HG03025 (cell line): Measurements from ENCODE around the gene NUAK2.
"Not testable (repeated sequence)": the region's sequence is repeated elsewhere in the genome, so short reads cannot be mapped to it uniquely, and the experiment has no call there.

Source experiments
- ATAC-seq: cut with Tn5 transposase; IDR thresholded peaks from one replicate; pipeline ENCODE4 v1.9.1; 2021; ENCODE audit warnings: mild to moderate bottlenecking, moderate library complexity; ENCODE audit not compliant: unreplicated experiment, low FRiP score

NUAK2 gene

GRCh38 chr1:205300149-205300548, 21.4 kb downstream of the NUAK2 start:
- ATAC-seq: no peak

GRCh38 chr1:205298191-205298994, 23.2 kb downstream of the NUAK2 start:
- ATAC-seq: no peak

- not testable (repeated sequence) for ATAC-seq
These were observed 23.9 kb downstream of the NUAK2 start for GRCh38 chr1:205297546-205298177.

DNA sequence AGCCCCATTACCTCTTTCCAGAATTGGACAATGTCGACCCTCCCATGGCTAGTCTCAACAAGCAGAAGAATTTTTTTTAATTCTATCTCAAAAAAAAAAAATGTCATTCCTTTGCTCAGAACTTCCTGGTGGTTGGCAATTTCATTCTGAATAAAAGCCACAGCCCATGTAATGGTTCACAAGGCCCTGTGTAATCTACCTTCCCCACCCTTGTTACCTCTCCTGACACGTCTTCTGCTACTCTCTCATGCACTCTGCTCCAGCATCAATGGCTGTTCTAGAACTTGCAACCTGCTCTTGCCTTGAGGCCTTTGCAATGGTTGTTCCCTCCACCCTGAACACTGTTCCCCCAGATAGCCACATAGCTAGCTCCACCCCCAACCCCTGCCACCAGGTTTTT, 25.4 kb downstream of the NUAK2 start:
- no peak for ATAC-seq

- ATAC-seq: no peak
These were observed 26.6 kb downstream of the NUAK2 start for GRCh38 chr1:205294934-205295333.

- ATAC-seq: no peak
These were observed 27.2 kb downstream of the NUAK2 start for GRCh38 chr1:205294175-205294917.

DNA sequence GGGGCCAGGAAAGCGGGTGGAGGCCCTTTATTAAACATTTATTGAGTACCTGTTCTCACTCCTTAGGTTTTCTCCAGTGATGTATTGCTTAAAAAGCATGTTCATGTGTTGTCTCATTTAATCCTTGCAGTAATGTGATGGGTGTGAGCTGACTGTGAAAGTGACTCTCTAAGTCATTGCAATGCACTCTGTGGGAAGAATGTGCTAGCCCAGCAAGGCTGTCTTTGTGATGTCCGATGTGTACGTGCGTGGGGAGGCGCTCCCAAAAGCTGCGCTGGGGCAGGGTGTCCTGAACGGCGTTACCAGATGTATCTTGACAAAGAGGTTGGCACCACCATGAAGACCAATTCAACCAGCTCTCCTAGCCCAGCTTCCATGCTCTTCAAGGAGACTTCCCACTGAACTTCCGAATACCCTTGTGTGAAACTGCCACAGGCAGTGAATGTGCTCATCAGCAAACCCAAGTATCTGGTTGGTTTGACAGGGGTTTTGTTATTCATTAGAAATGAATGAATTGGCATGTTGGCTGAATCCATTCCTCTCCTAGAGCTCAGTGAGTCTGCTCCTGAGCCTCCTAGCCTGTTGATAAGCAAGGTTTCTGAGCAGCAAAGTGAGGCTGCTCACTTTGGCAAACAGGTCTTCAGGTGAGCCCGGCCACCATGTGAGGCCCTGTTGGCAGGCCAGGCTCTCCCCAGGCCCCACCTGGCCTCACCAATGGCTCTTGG, 28.0 kb downstream of the NUAK2 start:
- no peak for ATAC-seq

DNA sequence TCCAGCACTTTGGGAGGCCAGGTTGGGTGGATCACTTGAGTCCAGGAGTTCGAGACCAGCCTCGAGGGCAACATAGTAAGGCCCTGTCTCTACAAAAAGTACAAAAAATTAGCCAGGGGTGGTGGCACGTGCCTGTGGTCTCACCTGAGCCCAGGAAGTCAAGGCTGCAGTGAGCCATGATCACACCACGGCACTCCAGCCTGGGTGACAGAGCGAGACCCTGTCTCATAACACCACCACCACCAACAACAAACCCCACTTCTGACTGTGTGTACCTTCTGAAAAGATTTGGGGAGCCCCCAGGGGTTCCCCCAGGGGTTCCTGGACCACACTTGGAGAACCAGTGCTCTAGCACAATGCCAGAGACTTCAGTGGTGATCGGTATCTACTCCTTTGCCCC, 29.9 kb downstream of the NUAK2 start:
- no peak for ATAC-seq

- ATAC-seq: peak; percentile 69
These were observed 33.6 kb downstream of the NUAK2 start for GRCh38 chr1:205287767-205288559.

GRCh38 chr1:205287076-205287475, 34.5 kb downstream of the NUAK2 start:
- no peak for ATAC-seq

DNA sequence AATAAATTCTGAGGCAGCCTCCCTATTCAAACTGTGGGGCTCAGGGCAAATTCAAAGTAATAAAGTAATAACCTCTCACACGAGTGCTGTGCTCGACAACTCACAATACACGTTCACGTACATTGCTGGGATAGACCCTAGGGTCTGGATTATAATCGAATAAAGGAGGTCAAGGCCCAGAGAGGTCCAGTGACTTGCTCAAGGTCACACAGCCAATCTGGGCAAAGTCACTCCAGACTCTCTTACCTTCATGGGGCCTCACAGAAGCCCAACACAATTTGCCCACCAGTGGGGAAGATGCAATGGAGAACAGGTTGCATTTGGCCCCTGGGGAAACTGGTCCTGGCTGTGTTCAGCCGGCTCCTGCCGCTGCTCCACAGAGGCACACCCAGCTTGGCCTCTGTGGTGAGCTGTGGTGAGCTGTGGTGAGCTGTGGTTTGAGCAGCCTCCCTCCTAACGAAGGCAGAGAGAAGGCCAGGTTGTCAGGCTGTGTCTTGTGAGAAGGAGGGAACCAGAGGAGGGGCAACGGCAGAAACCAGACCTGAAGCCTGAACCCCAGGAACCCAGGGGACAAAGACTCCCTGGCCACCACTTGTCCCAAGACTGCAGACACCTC, 35.1 kb downstream of the NUAK2 start:
- peak; percentile 37 for ATAC-seq

GRCh38 chr1:205285381-205286101, 36.0 kb downstream of the NUAK2 start:
- no peak for ATAC-seq

- no peak for ATAC-seq
These were observed 37.0 kb downstream of the NUAK2 start for GRCh38 chr1:205284420-205285144.

DNA sequence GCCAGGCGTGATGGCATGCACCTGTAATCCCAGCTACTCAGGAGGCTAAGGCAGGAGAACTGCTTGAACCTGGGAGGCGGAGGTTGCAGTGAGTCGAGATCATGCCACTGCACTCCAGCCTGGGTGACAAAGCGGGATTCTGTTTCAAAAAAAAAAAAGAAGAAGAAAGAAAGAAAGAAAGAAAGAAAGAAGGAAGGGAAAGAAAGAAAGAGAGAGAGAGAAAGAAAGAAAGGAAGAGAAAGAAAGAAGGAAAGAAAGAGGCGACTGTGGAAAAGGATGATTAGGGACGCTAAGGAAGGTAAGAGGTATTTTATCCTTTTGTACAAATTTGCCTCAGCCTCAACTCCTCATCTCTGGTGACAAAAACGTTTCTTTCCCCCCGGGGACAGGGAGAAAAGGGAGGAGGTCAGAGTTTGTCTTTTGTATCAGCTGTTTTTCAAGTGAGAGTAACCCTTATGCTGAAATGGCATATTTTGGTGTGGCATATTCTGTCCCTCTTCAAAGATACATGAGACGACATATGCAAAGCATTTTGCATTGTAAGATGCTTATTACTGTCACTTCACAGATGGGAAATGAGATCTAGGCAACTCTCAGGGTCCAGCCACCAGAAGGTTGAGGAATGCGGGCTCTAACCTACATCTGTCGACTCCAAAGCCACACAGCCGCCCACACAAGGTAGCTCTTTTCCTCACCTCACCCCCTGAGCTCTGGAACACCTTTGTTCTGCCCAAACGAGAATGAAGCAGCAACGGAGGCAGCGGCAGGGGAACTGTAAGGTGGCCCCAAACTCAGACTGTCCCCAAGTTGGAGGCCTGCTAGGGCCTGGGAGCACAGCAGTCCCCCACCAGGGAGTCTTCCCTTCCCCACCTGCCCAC, 38.0 kb downstream of the NUAK2 start:
- no peak for ATAC-seq

- ATAC-seq: not testable (repeated sequence)
These were observed 40.7 kb downstream of the NUAK2 start for GRCh38 chr1:205280666-205281395.

GRCh38 chr1:205279986-205280385, 41.6 kb downstream of the NUAK2 start:
- ATAC-seq: no peak

GRCh38 chr1:205276689-205277065, 44.9 kb downstream of the NUAK2 start:
- ATAC-seq: no peak
